Endothelial cell of umbilical vein (primary cell): ENCODE data around the gene SAFB. TPM values are rescaled to one million over a fixed set of nuclear protein-coding genes. Genes with fewer than 3 reads are reported as not detected.

Source experiments
- BruUV-seq: library from RNA; stranded (reverse); fragments of 400-500 nt; replicated peaks from 2 replicates; lab custom pipeline; 2021; lab: Mats Ljungman, UMichigan
- CTCF ChIA-PET: fragments of 300-600, 350-600 bp; sonication (Branson Sonifier 250); formaldehyde crosslinking; loops from one replicate; lab custom pipeline; 2021; ENCODE audit warnings: antibody characterized with exemption, inconsistent platforms; lab: Charles Lee
- POLR2A ChIA-PET: fragments of 300-600, 350-600 bp; sonication (Branson Sonifier 250); formaldehyde crosslinking; loops from one replicate; lab custom pipeline; 2021; ENCODE audit warnings: antibody characterized with exemption, inconsistent platforms; lab: Charles Lee
- DNase-seq: peaks from one replicate; pipeline ENCODE4 v3.0.0-alpha.2; 2011; ENCODE audit warnings: low read depth, low spot score
- FAIRE-seq: peaks from 2 replicates; lab custom pipeline; 2011; peaks lifted over from hg19 to GRCh38; lab: Jason Lieb, UNC
- H2AFZ ChIP-seq: 2 replicates; pipeline ENCODE4 v1.6.0; 2012; ENCODE audit warnings: low read depth, low read length, control low read depth, inconsistent platforms
- H3K27ac ChIP-seq: 2 replicates; pipeline ENCODE4 v1.5.1; 2011; ENCODE audit warnings: low read depth, mild to moderate bottlenecking, control low read depth, low read length, moderate library complexity; ENCODE audit not compliant: insufficient read depth
- H3K27me3 ChIP-seq, 2 experiments: 2 replicates each; pipeline versions ENCODE4 v1.6.0 to v1.6.1; 2011; ENCODE audit warnings: low read length in 2 of 2, mixed read lengths in 1 of 2; ENCODE audit not compliant: control insufficient read depth in 2 of 2, insufficient read depth in 2 of 2
- H3K36me3 ChIP-seq, 2 experiments: 2 replicates in 1 of 2; 3 replicates in 1 of 2; pipeline ENCODE4 v1.5.1; 2011; ENCODE audit warnings: low read length in 2 of 2, mild to moderate bottlenecking in 1 of 2, moderate library complexity in 1 of 2; ENCODE audit not compliant: control insufficient read depth in 2 of 2, insufficient read depth in 2 of 2; ENCODE audit errors: extremely low read depth in 1 of 2
- H3K4me1 ChIP-seq: 3 replicates; pipeline ENCODE4 v1.5.1; 2011; ENCODE audit warnings: mild to moderate bottlenecking, low read length; ENCODE audit not compliant: control insufficient read depth, insufficient read depth; ENCODE audit errors: extremely low read depth
- H3K4me2 ChIP-seq: 2 replicates; pipeline ENCODE4 v1.6.1; 2011; ENCODE audit warnings: low read length, control low read depth, mixed read lengths; ENCODE audit not compliant: insufficient read depth
- H3K4me3 ChIP-seq, 3 experiments: fragments of 200-600 bp in 1 of 3; sonication (generic), shearing (Covaris generic) in 1 of 3; replicated peaks in 1 of 3; 2 replicates each; pipeline ENCODE4 v1.5.1; 2011 to 2016; ENCODE audit warnings: control low read depth in 3 of 3, low read length in 3 of 3, mild to moderate bottlenecking in 2 of 3, inconsistent platforms in 1 of 3, low read depth in 1 of 3, moderate library complexity in 1 of 3; ENCODE audit not compliant: insufficient read depth in 1 of 3
- H3K79me2 ChIP-seq: 2 replicates; pipeline ENCODE4 v1.6.0; 2012; ENCODE audit warnings: low read length, inconsistent platforms; ENCODE audit not compliant: control insufficient read depth, insufficient read depth
- H3K9ac ChIP-seq: replicated peaks from 2 replicates; pipeline ENCODE3; 2011; ENCODE audit warnings: low read length, control low read depth; ENCODE audit not compliant: insufficient read depth; ENCODE audit errors: extremely low read depth
- H3K9me1 ChIP-seq: replicated peaks from 3 replicates; pipeline ENCODE4 v1.6.0; 2011; ENCODE audit warnings: mild to moderate bottlenecking, low read length; ENCODE audit not compliant: control insufficient read depth, insufficient read depth; ENCODE audit errors: extremely low read depth
- H3K9me3 ChIP-seq: replicated peaks from 2 replicates; pipeline ENCODE4 v1.5.1; 2012; ENCODE audit warnings: low read length, inconsistent platforms; ENCODE audit not compliant: control insufficient read depth, insufficient read depth
- H4K20me1 ChIP-seq: replicated peaks from 2 replicates; pipeline ENCODE3; 2011; ENCODE audit warnings: mild to moderate bottlenecking, low read length; ENCODE audit not compliant: control insufficient read depth, insufficient read depth; ENCODE audit errors: extremely low read depth
- EZH2 ChIP-seq: IDR thresholded peaks from 2 replicates; pipeline ENCODE4 v1.6.1; 2012; ENCODE audit warnings: borderline replicate concordance, low read depth, mild to moderate bottlenecking, moderate library complexity, low read length, inconsistent platforms; ENCODE audit not compliant: severe bottlenecking
- FOS ChIP-seq: IDR thresholded peaks from 2 replicates; pipeline ENCODE4 v1.6.1; 2011; ENCODE audit warnings: mild to moderate bottlenecking, low read length, moderate library complexity, borderline replicate concordance; ENCODE audit not compliant: insufficient read depth
- GATA2 ChIP-seq: IDR thresholded peaks from 2 replicates; pipeline ENCODE4 v1.7.0; 2011; ENCODE audit warnings: low read depth, mild to moderate bottlenecking, moderate library complexity, mixed read lengths, low read length; ENCODE audit not compliant: insufficient read length, insufficient read depth
- JUN ChIP-seq: IDR thresholded peaks from 2 replicates; pipeline ENCODE4 v1.6.1; 2011; ENCODE audit warnings: borderline replicate concordance, low read depth; ENCODE audit not compliant: insufficient read length, insufficient read depth
- MYC ChIP-seq: IDR thresholded peaks from one replicate; pipeline ENCODE4 v1.6.1; 2011; ENCODE audit warnings: mild to moderate bottlenecking, low read depth, low read length
- POLR2A ChIP-seq: IDR thresholded peaks from 2 replicates; pipeline ENCODE4 v1.6.1; 2012; ENCODE audit warnings: low read depth, mild to moderate bottlenecking, control low read depth, low read length
- POLR2AphosphoS5 ChIP-seq: IDR thresholded peaks from 2 replicates; pipeline ENCODE4 v1.6.1; 2012; ENCODE audit warnings: low read depth, mild to moderate bottlenecking, control low read depth, low read length, moderate library complexity; ENCODE audit not compliant: insufficient read depth
- dilution Hi-C: fragments of 300-500 bp; cut with MboI; formaldehyde crosslinking; loops from one replicate; pipeline ENCODE4 v1.15.0; 2019; ENCODE audit warnings: low sequenced_read_pairs; ENCODE audit not compliant: extremely low pct_ligation_motif_present
- intact Hi-C: fragments of 100-400 bp; cut with micrococcal nuclease; formaldehyde crosslinking; loops from one replicate; pipeline ENCODE4 v1.10.0; 2022
- polyA plus RNA-seq, 4 experiments: library from polyadenylated mRNA; depleted of rRNA in 3 of 4; stranded (reverse) in 3 of 4; unstranded in 1 of 4; fragments of >200 nt; gene quantifications; 2 replicates each; pipeline versions ENCODE4 v1.2.1 to v1.2.3, GENCODE V29; 2011 to 2012; ENCODE audit warnings: missing spikeins in 1 of 4
- total RNA-seq: library from RNA; stranded (reverse); gene quantifications from 2 replicates; pipeline ENCODE4 v1.2.3, GENCODE V29; 2021
- TF ChIP-seq, protein P1 (sequence below), 2 donors: IDR thresholded peaks; 1 replicate in 1 of 2; 2 replicates in 1 of 2; pipeline ENCODE4 v1.5.1; 2011; ENCODE audit warnings: low read length in 2 of 2, mild to moderate bottlenecking in 2 of 2, moderate library complexity in 2 of 2, control low read depth in 1 of 2, inconsistent platforms in 1 of 2, low read depth in 1 of 2; ENCODE audit not compliant: insufficient read depth in 1 of 2; ENCODE audit errors: extremely low read depth in 1 of 2
- TF ChIP-seq, protein P2 (sequence below): IDR thresholded peaks from 2 replicates; pipeline ENCODE4 v1.6.1; 2011; ENCODE audit not compliant: insufficient read depth, insufficient read length

The SAFB gene
- total and polyA plus RNA-seq, 2 donors (not counting 3 experiments of a cell fraction or from before 2014, with no cell fraction given): 44.7 to 109 TPM

- H3K27me3 ChIP-seq: no peaks in the 10 kb centered on the region
- H4K20me1 ChIP-seq: no peaks in the 10 kb centered on the region
- no peaks in the 10 kb centered on the region for H3K9me1 ChIP-seq
- dilution Hi-C loops (no loop called here), intact Hi-C loops (no loop called here)
- no peak overlapping the region for H3K4me3 ChIP-seq
- FAIRE-seq (no peak), DNase-seq (no peak)
- no peak overlapping the region for H3K27ac ChIP-seq
- no peak overlapping the region for H3K9ac ChIP-seq
- CTCF ChIA-PET: no interaction called here
- H3K4me1 ChIP-seq: no peaks in the 10 kb centered on the region
- H2AFZ ChIP-seq: no peak overlapping the region
- no TSS peak for BruUV-seq
- H3K9me3 ChIP-seq: no peaks in the 10 kb centered on the region
- no peak for TF ChIP-seq MYC
- TF ChIP-seq GATA2: no peak
- TF ChIP-seq, protein P1, sequence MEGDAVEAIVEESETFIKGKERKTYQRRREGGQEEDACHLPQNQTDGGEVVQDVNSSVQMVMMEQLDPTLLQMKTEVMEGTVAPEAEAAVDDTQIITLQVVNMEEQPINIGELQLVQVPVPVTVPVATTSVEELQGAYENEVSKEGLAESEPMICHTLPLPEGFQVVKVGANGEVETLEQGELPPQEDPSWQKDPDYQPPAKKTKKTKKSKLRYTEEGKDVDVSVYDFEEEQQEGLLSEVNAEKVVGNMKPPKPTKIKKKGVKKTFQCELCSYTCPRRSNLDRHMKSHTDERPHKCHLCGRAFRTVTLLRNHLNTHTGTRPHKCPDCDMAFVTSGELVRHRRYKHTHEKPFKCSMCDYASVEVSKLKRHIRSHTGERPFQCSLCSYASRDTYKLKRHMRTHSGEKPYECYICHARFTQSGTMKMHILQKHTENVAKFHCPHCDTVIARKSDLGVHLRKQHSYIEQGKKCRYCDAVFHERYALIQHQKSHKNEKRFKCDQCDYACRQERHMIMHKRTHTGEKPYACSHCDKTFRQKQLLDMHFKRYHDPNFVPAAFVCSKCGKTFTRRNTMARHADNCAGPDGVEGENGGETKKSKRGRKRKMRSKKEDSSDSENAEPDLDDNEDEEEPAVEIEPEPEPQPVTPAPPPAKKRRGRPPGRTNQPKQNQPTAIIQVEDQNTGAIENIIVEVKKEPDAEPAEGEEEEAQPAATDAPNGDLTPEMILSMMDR (IDR thresholded peaks at IDR 0.05; ENCODE audit: extremely low read depth in 1 of 2, insufficient read depth in 1 of 2, low read depth in 1 of 2, low read length in 2 of 2): no peak
- TF ChIP-seq, protein P2, sequence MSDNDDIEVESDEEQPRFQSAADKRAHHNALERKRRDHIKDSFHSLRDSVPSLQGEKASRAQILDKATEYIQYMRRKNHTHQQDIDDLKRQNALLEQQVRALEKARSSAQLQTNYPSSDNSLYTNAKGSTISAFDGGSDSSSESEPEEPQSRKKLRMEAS: no peak
- no peak for TF ChIP-seq FOS
- TF ChIP-seq EZH2: no peak
- no peak for TF ChIP-seq POLR2A
- TF ChIP-seq POLR2AphosphoS5: no peak
- TF ChIP-seq JUN: no peak
- POLR2A ChIA-PET: no interaction called here
- H3K36me3 ChIP-seq: peaks cover 31 to 57% of the 10 kb centered on the region in 2 experiments
- no peaks in the 10 kb centered on the region for H3K79me2 ChIP-seq
- H3K4me2 ChIP-seq: no peak overlapping the region
Measured at GRCh38 chr19:5661483-5661882, 38.6 kb downstream of the SAFB start.
